HG03135 (cell line): Measurements from ENCODE around the gene PPP1R37.
A peak's percentile ranks its signal among the peaks of the same experiment; 100 is the strongest.

Source experiments
- ATAC-seq: cut with Tn5 transposase; IDR thresholded peaks from one replicate; pipeline ENCODE4 v1.9.1; 2021; ENCODE audit warnings: mild to moderate bottlenecking, moderate library complexity; ENCODE audit not compliant: unreplicated experiment

The PPP1R37 gene

DNA sequence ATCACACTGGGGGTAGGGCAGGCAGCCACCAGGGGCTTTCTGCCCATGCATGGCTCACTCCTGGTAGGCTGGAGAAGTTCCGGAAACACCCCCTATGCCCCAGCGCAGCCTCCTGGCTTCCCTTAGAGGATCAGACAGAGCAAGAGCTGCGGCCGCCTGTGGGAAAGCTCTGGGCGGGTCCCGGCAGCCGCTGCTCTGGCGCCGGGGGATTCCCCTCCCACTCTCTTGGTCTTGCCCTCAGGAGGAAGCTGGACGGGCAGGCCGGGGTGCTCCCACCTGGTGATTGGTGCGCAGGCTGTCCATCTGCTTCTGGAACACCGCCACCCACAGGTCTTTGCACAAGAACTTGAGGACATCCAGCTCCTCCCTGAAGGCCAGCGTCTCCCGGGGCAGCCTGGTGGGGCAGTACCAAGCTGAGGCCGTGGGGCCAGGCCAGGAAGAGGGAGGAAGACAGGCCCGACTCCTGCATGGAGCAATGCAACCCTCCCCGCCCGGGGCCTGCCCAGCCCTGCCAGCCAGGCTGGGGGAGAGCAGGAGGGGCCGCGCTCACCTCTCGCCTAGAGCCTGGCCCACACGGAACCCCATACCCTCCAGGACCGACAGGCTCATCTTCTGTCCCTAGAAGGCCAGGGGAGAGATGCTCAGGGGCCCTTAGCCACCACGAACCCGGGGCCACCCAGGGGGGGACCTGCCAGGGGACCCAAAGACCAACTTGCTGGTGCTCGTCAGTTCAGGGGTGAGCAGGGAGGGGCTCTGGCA is 71.8 kb downstream of the PPP1R37 start:
- no peak for ATAC-seq

DNA sequence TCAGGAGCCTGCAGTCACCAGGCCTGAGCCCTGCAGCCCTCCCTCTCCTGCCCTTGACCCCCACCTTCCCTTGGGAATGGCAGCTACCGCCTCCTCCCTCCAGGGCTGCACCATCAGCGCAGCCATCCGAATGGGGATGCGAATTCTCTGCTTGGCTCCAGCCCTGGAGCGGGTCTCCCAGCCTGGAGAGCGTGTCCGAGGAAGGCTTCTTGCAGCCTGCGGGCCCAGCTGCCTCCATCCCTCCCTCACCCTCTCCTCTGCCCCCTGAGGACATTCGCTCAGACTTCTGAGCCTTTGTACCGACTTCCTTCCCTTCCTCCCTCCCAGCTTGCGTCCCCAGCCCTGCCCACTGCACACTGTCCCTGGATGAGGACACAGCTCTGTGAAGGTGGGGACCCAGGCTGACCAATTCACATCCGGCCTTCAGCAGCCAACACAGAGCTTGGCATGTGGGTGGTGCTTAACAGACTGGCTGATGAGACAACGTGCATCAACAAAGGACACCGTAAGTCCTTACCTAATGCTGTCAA is 73.8 kb downstream of the PPP1R37 start:
- ATAC-seq = no peak

DNA sequence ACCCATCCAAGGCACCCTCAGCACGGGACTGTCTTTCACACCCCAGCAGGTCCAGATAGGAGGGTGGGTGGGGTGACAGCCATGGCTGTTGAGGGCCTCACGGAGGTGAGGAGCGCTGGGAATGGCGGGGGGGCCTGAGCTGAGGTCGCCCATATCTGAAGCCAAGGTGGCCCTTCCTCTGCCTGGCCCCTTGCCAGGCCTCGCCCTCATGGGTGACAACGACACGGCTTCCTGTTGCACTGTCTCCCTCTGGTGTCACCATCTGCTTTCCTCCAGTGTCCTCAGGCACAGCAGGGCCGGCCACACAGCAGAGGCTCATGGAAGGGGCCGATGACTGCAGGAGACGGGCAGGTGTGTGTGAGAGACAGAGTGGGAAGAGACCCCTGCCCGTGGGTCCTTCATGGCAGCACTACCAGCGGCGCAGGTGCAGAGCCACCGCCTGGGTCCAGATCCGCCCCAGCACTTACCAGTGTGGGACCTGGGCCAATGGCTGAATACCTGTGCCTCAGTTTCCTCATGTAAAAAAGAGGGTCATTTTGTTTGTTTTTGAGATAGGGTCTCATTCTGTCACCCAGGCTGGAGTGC is 75.9 kb downstream of the PPP1R37 start:
- no peak for ATAC-seq

DNA sequence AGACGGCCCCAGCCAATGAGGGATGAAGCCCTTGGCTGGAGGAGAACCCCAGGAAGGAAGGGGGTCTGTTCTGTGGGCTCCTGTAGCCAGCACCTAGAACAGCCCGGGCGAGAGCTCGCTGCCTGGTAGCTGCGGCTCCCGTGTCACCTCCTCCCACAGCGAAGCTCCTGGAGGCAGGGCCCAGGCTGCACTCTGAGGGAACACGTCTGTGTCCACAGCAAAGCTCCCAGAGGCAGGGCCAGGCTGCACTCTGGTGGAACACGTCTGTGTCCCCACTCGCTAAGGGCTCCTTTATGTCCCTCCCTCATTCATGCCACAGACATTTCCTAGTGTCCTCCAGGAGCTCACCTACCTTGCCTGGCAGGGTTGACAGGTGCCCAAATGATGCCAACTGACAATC is 76.6 kb downstream of the PPP1R37 start:
- ATAC-seq = no peak

DNA sequence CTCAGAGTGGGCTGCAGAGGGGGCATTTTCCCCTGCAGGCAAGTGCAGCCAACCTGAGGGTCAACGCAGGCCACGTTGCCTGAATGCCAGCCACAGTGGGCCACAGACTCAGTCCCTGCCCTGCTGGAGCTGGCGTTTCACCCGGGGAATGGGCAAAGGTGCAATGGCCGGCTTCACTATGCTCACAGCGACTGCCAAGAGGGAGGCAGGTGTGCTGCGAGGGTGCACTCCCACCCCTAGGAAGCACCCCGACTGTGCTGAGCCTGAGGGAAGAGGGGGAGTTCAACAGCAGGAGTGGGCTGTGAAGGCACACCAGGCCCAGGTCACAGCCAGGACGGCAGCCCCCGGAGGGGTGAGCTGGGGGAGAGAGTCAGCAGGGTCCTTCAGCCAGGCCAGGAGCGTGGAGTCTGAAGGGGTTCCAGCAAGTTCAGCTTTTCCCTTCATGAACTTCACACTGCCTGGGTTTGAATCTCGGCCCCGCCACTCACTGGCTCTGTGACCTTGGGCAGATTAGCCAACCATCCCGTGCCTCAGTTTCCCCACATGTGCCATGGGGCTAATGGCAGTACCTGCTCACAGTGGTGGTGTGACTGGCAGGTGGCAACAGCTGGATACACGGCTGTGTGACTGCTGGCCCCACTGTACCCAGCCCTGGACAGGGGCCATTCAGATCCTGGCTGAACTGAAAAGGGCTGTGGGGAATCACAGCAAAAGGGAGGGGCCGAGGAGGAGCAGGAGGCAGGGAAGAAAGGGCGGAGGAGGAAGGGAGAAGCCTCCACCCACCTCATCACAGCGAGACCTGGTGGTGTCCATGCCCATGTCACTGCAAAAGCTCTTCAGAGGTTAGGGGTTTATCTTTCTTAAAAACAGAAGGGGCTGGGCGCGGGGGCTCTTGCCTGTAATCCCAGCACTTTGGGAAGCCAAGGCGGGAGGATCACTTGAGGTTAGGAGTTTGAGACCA is 77.4 kb downstream of the PPP1R37 start:
- no peak for ATAC-seq

DNA sequence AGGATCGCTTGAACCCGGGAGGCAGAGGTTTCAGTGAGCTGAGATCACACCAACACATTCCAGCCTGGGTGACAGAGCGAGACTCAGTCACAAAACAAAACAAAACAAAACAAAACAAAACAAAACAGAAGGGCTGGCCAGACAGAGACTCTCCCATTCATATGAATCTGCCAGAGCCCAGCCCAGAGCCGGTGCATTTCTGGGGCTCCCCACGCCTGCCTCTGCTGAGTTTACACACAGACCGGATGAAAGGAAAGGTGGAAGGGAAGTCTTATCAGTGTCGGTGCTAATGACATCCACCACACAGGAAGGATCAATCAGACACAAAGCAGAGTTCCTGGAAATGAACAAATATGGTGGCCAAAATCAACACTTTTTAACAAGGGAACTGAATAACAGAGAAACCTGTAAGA is 78.2 kb downstream of the PPP1R37 start:
- ATAC-seq = no peak

DNA sequence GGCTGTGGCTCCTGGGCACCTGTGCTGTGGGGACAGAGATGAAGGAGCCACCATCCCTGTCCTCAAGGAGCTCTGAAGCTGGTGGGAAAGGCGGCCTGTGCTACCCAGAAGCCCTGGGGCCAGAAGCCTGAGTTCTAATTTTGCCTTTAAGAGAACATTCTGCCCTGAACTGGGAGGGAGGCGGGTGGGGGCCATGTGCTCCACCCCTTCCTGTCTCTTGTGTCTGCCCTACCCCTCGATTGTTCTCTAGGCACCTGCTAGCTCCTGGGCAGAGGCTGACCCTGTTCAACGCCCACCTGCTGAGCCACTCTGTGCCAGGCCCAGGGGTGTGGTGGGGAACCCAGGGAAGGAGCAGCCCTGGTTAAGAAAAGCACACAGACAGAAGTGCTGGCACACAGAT is 79.2 kb downstream of the PPP1R37 start:
- no peak for ATAC-seq

DNA sequence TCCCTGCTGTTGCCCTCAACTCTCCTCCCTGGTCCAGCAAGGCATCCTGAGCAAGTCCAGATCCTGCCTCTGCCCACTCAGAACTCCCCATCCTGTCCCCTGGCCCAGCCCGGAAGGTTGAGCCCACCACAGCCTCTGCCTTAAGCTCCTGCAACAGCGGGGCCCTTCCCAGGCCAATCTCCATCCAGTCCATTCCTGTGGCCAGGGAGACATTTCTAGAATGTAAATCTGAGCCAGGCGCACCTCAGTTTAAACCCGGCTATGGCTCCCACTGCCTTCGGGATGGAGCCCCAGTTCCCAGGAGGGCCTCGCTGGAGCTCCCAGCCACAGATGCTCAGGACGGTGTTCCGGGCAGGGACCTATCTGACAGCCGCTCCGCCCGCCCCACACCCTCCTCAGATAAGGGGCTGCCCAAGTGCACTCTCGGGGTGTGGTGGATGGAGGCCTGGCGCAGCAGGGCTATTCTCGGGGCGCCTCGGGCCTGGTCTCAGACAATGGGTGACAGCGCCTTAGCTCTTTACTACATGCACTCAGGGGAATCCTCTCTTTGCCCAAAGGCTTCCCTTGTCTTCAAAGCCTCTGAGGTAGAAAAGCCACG is 79.7 kb downstream of the PPP1R37 start:
- no peak for ATAC-seq

DNA sequence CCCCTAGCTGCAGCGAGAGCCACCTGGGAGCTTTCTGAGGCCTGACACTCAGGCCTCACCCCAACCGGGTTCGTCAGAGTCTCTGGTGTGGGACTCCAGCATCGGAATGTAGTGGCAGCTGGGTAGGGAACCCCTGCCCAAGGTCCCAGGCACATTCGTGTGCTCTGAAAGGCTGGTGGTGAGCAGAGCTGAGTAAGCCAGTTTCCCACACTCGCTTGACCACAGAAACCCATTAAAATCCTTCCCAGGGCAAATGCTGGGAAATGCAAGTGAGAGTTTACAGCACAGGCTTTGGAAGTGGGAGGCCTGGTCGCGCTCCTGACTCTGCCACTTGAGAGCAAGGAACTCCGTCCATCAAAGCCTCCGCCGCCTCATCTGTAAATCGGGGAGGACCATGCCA is 80.8 kb downstream of the PPP1R37 start:
- ATAC-seq = no peak

DNA sequence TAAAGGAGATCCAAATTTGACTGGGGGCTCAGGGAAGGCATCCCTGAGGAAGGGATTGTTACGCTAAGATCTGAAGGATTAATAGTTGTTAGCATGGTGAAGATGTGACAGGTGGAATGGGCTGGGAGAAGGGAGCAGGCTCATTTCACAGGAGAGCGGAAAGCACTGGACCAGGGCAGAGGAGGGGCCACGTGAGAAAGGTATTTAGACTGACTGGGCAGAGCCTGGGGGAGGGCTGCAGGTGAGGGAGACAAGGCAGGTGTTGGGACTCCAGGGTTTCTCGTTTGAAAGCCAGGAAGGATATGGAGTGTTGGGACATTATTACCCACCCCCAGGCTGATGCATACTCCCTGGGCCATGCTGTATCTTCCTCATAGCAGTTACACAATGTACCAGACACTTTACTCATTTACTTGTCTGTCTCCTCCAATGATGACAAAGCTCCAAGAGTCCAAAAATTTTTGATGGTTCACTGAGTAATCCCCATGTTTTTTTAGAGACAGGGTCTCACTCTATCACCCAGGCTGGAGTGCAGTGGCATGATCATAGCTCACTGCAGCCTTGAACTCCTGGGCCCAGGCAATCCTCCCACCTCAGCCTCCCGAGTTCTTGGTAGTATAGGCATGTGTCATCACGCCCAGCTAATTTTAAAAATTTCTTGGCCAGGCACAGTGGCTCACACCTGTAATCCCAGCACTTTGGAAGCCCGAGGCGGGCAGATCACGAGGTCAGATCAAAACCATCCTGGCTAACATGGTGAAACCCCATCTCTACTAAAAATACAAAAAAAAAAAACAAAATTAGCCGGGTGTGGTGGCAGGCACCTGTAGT is 82.8 kb downstream of the PPP1R37 start:
- ATAC-seq = no peak

DNA sequence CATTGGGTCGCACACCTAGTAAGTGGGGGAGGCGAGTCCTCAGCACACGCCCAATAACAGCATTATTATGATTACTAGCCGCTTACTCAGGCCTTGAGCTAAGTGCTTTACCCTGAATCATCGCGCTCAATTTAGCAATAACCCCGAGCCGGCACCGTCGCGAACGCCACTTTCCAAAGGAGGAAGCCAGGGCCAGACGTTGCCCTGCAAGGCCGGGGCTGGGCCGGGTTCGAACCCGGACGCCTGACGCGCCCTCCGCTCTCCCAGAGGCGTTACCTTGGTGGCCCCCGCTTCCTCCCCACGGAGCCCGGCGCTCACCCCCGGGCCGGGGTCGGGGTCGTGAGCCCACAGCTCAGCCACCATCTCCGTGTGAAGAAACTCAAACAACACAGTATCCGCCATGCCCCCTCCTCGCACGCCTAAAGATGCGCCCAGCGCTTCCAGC is 84.9 kb downstream of the PPP1R37 start, which contains the start of gene TRAPPC6A:
TRAPPC6A (minus strand) TSS at position 421 of the 445 bp plus-strand sequence; CDS start at position 402, 19 bp downstream.
- peak; percentile 5 for ATAC-seq

DNA sequence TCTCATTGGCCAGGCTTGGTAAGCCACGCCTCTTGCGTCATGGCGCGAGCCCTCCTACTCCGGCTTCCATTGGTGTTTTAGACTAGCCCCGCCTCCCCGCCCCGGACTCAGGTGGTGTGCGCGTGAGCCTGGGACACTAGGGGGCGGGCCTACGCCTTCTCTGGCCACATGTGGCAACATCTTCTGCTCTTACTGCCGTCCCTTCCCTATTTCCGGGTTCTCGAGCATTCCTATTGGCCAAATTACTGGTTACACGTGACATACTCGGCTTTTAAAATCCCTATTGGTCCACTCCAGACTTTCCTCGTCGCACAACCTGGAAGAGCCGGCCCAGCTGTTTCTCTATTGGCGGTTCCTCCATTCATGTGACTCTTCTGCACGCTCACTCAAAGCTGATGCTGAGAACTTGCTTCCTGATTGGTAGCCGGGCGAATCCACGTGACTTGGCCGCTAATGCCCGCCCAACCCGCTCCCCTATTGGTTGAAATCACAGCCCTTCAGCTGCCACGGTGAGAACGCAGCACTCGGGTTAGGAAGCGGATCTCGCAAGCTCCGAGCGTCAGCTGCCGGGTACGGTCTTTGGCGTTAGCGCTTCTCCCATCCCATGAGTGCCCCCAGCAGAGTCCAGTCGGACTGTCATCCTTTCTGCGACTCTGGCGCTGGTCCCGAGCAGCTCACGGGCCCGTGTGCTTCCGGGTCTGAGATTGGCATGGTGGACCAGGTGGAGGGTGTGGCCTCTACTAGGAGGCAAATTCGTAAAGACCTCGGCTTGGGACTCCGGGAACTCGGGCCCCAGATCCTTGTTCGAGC is 85.5 kb downstream of the PPP1R37 start, which contains the start of gene BLOC1S3:
BLOC1S3 (plus strand) TSS at position 523 of the 810 bp plus-strand sequence. CDS start 513 bp downstream, outside the sequence.
- peak; percentile 82 for ATAC-seq

DNA sequence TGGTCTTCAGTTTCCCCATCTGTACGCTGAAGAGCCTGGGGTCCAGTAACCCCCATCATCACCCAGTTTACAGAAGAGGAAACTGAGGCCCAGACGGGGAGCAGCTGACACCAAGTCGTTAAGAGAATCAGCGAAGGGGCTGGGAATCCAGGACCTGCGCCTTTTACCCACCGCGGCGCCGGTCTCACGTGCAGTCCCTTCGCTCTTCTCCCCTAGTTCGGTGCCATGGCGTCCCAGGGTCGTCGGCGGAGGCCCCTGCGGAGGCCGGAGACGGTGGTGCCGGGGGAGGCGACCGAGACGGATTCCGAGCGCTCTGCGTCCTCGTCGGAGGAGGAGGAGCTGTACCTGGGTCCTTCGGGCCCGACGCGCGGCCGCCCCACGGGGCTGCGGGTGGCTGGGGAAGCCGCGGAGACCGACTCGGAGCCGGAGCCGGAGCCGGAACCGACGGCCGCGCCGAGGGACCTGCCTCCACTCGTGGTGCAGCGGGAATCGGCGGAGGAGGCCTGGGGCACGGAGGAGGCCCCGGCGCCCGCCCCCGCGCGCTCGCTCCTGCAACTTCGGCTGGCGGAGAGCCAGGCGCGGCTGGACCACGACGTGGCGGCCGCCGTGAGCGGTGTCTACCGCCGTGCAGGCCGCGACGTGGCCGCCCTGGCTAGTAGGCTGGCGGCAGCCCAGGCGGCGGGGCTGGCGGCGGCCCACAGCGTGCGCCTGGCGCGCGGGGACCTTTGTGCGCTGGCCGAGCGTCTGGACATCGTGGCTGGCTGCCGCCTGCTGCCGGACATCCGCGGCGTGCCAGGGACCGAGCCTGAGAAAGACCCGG is 86.3 kb downstream of the PPP1R37 start:
- no peak for ATAC-seq

DNA sequence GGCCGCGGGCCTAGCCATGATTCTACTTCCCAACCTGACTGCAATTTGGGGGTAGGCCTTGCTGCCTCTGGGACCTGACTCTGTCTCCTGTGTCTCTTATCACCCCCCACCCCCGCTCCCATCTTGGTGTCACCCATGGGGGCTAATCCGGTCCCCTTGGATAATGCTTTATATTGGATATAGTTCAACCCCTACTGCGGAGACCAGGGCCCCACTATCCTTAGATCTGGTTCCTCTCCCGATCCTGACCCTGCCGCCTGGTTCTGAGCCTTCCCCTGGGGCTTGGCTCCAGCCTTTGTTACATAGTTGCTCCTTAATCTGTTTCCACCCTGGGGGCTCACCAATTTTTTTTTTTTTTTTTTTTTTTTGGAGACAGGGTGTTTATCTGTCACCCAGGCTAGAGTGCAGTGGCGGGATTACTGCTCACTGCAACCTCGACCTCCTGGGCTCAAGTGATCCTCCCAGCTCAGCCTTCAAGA is 87.0 kb downstream of the PPP1R37 start:
- no peak for ATAC-seq

DNA sequence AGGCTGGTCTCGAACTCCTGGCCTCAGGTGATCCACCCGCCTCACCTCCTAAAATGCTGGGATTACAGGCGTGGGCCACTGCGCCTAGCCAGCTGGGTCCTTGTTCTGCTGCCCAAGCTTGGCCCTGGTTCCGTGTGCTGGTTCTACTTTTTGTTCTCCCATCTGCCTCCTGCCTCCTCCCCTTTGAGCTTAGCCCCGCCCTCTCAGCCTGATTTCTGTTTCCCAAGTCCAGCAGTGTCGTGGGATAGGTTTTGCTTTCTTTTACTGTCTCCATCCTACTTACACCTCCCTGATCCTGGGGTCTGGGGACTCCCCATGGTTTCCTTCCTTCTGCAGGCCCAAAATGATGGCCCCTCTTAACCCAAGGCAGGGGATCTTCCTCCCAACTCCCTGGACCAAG is 88.0 kb downstream of the PPP1R37 start:
- ATAC-seq = no peak

DNA sequence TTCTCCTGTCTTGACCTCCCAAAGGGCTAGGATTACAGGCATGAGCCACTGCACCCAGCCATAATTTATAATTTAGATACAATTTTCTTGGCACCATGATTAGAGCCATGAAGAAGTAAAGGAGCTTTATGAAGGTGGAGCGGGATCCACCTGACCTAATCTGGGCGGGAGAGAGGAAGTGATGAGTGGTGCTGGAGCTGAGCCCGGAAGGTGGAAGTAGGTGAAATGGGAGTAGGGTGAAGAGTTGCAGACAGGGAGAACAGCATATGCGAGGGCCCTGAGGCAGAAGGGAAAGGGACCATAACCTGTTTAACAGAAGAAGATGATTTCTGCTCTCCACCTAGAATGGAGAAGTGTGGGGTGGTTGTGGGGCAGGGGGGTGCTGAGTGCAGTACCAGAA is 89.8 kb downstream of the PPP1R37 start:
- no peak for ATAC-seq

DNA sequence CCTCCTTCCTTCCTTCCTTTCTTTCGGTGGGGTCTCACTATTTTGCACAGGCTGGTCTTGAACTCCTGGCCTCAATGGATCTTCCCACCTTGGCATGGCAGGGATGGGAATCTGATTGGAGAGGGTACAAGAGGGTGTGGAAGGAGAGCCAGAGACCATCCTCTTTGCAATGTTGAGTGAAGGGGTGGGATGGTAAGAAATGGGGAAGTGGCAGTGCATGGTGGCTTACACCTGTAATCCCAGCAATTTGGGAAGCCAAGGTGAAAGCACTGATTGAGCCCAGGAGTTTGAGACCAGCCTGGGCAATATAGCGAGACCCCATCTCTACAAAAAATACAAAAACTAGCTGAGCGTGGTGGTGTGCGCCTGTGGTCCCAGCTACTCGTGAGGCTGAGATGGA is 91.1 kb downstream of the PPP1R37 start:
- ATAC-seq = no peak
